Gastroesophageal sphincter (tissue), 4 donors: ENCODE measurements around the gene TLX1. TPM values are rescaled to one million over a fixed set of nuclear protein-coding genes. Genes with fewer than 3 reads are reported as not detected.

ENCODE experiments used
- ATAC-seq: fragments of 150-250 bp; one replicate; pipeline ENCODE4 v1.9.1; 2016; ENCODE audit warnings: mild to moderate bottlenecking, moderate library complexity
- H3K27ac ChIP-seq, 4 donors: fragments of 200-600 bp; sonication (generic) in 3 of 4; 1 replicate in 3 of 4; 2 replicates in 1 of 4; pipeline ENCODE4 v1.5.1; 2016 to 2019
- H3K27me3 ChIP-seq: fragments of 200-600 bp; sonication (generic); one replicate; pipeline ENCODE4 v1.5.1; 2019
- H3K36me3 ChIP-seq, 2 donors: fragments of 200-600 bp; sonication (generic); one replicate each; pipeline ENCODE4 v1.5.1; 2019; ENCODE audit warnings: control low read depth in 1 of 2
- H3K4me1 ChIP-seq, 3 donors: fragments of 200-600 bp; sonication (generic); 1 replicate in 2 of 3; 2 replicates in 1 of 3; pipeline ENCODE4 v1.5.1; 2016 to 2019; ENCODE audit warnings: control low read depth in 2 of 3
- H3K4me3 ChIP-seq, 2 donors: fragments of 200-600 bp; sonication (generic); one replicate each; pipeline ENCODE4 v1.5.1; 2019; ENCODE audit warnings: mild to moderate bottlenecking in 1 of 2, moderate library complexity in 1 of 2
- H3K9me3 ChIP-seq, 3 donors: fragments of 200-600 bp; sonication (generic); one replicate each; pipeline ENCODE4 v1.5.1; 2017 to 2019; ENCODE audit warnings: control low read depth in 2 of 3
- CTCF ChIP-seq, 4 experiments: fragments of 200-600 bp in 2 of 4; fragments of 450-650 bp in 2 of 4; sonication (generic) in 1 of 4; IDR thresholded peaks; one replicate each; pipeline ENCODE4 v1.5.1; 2017 to 2019; ENCODE audit warnings: antibody characterized with exemption in 4 of 4, mild to moderate bottlenecking in 2 of 4, moderate library complexity in 2 of 4
- EP300 ChIP-seq: sonication (generic); formaldehyde crosslinking; IDR thresholded peaks from one replicate; pipeline ENCODE4 v1.6.1; 2017; ENCODE audit warnings: antibody characterized with exemption, mild to moderate bottlenecking
- POLR2A ChIP-seq, 2 donors: fragments of 450-650 bp; IDR thresholded peaks; one replicate each; pipeline ENCODE4 v1.6.1; 2017; ENCODE audit warnings: antibody characterized with exemption in 2 of 2, mild to moderate bottlenecking in 2 of 2, moderate library complexity in 1 of 2
- POLR2AphosphoS5 ChIP-seq: sonication (generic); formaldehyde crosslinking; IDR thresholded peaks from one replicate; pipeline ENCODE4 v1.6.1; 2017; ENCODE audit warnings: antibody characterized with exemption
- WGBS, 2 donors: methylation state at CpG; one replicate each; pipeline ENCODE4 v1.1.5; 2018; ENCODE audit warnings: low coverage in 1 of 2; 5-methylcytosine and 5-hydroxymethylcytosine counted together
- total RNA-seq, 4 donors: library from RNA; depleted of rRNA; stranded (reverse); fragments of >200 nt; gene quantifications; one replicate each; pipeline ENCODE4 v1.1.0, GENCODE V29; 2016

TLX1 gene
- total RNA-seq, 4 donors from 2014 or later, result not detected

GRCh38 chr10:101162677-101163076 lies 31.6 kb downstream of the TLX1 start:
- ATAC-seq, result no peak
- no peak overlapping the region for H3K27ac ChIP-seq
- no peak overlapping the region for H3K4me3 ChIP-seq
- peaks cover 91% of the 10 kb centered on the region for H3K27me3 ChIP-seq
- H3K36me3 ChIP-seq, result no peaks in the 10 kb centered on the region
- peaks cover 0 to 7% (median 0%) of the 10 kb centered on the region in 3 donors for H3K4me1 ChIP-seq
- WGBS, 2 donors, result 40% methylated on average over 1 of the region's 3 CpGs
- no peak for TF ChIP-seq POLR2AphosphoS5
- H3K9me3 ChIP-seq, result no peaks in the 10 kb centered on the region

GRCh38 chr10:101164020-101164419 lies 32.9 kb downstream of the TLX1 start:
- ATAC-seq, result no peak
- Histone ChIP-seq H3K27ac (no peak overlapping the region), H3K27me3 (peaks cover 90% of the 10 kb centered on the region)

GRCh38 chr10:101165736-101166135 lies 34.6 kb downstream of the TLX1 start:
- Histone ChIP-seq H3K36me3 (no peaks in the 10 kb centered on the region), H3K27ac (no peak overlapping the region), H3K27me3 (peaks cover 91% of the 10 kb centered on the region), H3K4me3 (no peak overlapping the region), H3K4me1 (peaks cover 0 to 7% (median 0%) of the 10 kb centered on the region in 3 donors), H3K9me3 (no peaks in the 10 kb centered on the region)
- WGBS, 2 donors, result 48 to 72% methylated on average over 3 of the region's 3 CpGs
- no peak for TF ChIP-seq POLR2AphosphoS5
- no peak for TF ChIP-seq POLR2A (IDR thresholded peaks at IDR 0.05)
- TF ChIP-seq CTCF (IDR thresholded peaks at IDR 0.05), result no peak
- no peak for TF ChIP-seq EP300
- ATAC-seq, result no peak

More at GRCh38 chr10:101164020-101164419, 32.9 kb downstream of the TLX1 start:
- Histone ChIP-seq H3K4me1 (peaks cover 0 to 7% (median 0%) of the 10 kb centered on the region in 3 donors), H3K4me3 (no peak overlapping the region), H3K9me3 (no peaks in the 10 kb centered on the region), H3K36me3 (no peaks in the 10 kb centered on the region)
- 37 to 41% methylated on average over 4 of the region's 4 CpGs for WGBS, 2 donors
- TF ChIP-seq POLR2AphosphoS5 (no peak), POLR2A (IDR thresholded peaks at IDR 0.05) (no peak), CTCF (IDR thresholded peaks at IDR 0.05) (no peak), EP300 (no peak)

GRCh38 chr10:101166430-101166829 lies 35.3 kb downstream of the TLX1 start:
- H3K4me3 ChIP-seq, result no peak overlapping the region
- 89 to 93% methylated on average over 2 of the region's 2 CpGs for WGBS, 2 donors
- H3K27me3 ChIP-seq, result peaks cover 91% of the 10 kb centered on the region
- no peaks in the 10 kb centered on the region for H3K9me3 ChIP-seq
- TF ChIP-seq CTCF (IDR thresholded peaks at IDR 0.05) (no peak), POLR2A (IDR thresholded peaks at IDR 0.05) (no peak), POLR2AphosphoS5 (no peak), EP300 (no peak)
- no peak overlapping the region for H3K27ac ChIP-seq
- no peak for ATAC-seq
- peaks cover 0 to 7% (median 0%) of the 10 kb centered on the region in 3 donors for H3K4me1 ChIP-seq
- no peaks in the 10 kb centered on the region for H3K36me3 ChIP-seq

GRCh38 chr10:101172741-101173140 lies 41.6 kb downstream of the TLX1 start:
- Histone ChIP-seq H3K27me3 (peaks cover 72% of the 10 kb centered on the region), H3K36me3 (no peaks in the 10 kb centered on the region), H3K4me3 (no peak overlapping the region), H3K9me3 (peaks cover 0 to 35% (median 0%) of the 10 kb centered on the region in 3 donors), H3K27ac (no peak overlapping the region), H3K4me1 (no peaks in the 10 kb centered on the region)
- TF ChIP-seq POLR2AphosphoS5 (no peak), POLR2A (IDR thresholded peaks at IDR 0.05) (no peak), CTCF (IDR thresholded peaks at IDR 0.05) (no peak), EP300 (no peak)
- no peak for ATAC-seq
- WGBS, 2 donors, result 65 to 67% methylated on average over 2 of the region's 2 CpGs
